ENCODE data around the gene INPP5A.
"Not testable (repeated sequence)": the region's sequence is repeated elsewhere in the genome, so short reads cannot be mapped to it uniquely, and the experiment has no call there.

The INPP5A gene

DNA sequence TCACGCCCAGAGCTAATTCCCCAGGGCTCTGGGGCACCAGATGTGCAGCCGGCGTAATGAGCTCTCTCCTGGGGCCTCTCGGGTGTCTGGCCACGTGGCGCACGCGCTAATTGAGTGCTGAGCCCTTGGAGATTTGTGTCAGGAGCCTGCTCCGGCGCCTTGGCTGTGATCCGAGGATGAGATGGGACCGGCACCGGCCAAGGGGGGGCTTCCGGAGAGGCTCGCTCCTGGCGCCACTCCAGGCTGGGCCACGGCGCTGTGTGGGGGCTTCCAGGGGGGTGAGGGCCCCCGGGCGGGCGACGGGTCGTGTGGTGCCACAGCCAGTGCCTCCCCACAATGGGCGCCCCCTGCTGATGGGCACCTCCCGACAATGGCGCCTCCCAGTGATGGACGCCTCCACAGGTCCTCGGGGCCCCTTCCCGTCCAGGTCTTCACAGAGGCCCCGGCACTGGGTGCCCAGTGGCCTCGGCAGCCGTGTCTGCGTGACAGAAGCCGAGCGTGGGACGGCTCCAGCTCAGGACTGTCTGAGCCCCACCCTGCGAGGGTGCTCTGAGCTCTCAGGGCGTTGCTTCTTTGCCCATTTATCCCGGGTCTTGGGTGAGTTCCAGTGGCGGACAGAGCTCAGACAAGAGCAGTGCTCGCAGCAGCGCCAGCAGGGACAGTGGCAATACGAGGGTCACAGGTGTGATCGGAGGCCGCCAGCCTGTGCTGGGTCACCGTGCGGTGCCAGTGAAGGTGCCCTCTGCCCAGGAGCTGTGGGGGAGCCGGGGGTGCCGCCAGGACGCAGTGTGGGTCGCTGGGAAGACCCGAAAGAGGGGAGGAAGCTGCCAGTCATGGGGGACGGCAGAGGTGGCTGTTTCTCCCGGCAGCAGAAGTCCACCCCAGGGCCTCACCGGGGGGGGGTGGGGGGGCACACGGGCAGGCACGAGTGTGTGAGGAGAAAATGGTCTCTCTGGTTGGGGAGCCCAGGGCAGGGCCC, 256.6 kb downstream of the INPP5A start:
- peak; percentile 76 for DNase-seq

GRCh38 chr10:132796846-132797245, 259.3 kb downstream of the INPP5A start:
- no peak for DNase-seq

GRCh38 chr10:132797986-132798385, 260.4 kb downstream of the INPP5A start:
- DNase-seq: not testable (repeated sequence)

GRCh38 chr10:132798403-132798802, 260.8 kb downstream of the INPP5A start:
- no peak for DNase-seq

DNA sequence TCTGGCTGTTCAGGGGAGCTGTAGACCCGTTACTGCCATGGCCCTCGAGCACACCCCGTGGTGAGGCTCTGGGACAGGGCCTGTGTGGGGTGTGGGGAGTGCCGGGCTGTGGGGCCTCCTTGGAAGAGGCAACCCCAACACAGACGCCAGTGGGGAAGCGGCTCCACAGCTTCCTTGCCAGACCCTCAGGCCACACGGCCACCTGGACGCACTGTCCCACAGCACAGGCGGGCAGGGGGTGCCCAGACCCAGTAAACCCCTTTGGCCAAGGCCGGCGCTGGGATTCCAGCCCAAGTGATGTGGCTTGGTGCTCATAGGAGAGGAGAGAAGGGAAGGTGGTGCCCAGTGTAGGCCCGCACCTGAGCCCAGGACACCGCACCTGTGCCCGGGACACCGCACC, 261.3 kb downstream of the INPP5A start:
- no peak for DNase-seq

GRCh38 chr10:132799865-132800264, 262.3 kb downstream of the INPP5A start:
- no peak for DNase-seq

DNA sequence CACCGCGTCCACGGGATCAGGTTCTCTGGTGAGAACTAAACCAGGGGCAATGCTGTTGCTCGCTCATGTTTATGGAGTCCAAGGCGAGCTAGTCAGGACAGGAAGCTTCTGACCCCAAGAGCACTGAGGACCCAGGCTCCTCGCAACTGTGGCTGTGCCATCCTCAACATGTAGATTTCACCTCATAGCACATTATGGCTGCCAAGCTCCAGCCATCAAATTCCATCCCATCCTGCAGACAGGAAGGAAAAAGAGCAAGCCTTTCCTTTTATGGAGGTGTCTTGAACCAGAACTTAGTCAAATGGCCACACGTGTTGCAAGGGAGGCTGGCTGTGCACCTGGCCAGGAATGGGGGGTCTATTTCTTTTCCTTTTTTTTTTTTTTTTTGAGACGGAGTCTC, 264.5 kb downstream of the INPP5A start:
- DNase-seq: no peak

DNA sequence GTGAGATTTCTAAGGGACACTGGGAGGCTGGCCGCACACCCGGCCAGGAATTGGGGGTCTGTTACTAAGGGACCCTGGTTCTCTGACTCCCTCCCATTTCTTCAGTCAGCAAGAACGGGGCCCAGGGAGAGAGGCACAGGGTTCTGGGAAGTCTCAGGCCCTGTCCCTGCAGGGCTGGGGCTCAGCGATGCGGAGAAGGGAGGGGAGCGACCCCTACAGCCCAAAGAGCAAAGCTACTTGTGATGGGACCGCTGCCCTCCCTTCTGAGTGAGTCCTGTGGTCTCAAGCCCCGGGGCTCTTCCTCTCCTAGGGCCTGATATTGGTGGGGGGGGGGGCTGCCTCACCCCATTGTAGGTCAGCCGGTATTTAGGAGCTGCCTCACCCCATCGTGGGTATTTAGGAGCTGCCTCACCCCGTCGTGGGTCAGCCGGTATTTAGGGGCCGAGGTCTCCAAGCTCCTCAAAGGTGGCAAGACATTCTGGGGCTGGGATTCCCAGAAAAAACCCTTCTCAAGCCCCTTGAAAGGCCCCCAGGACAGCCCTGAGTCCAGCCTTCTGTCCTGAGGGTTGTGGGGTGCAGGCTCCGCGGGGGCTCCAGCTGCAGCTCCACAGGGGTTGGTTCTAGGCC, 265.2 kb downstream of the INPP5A start:
- DNase-seq: no peak

GRCh38 chr10:132803416-132804210, 266.0 kb downstream of the INPP5A start:
- DNase-seq: no peak

GRCh38 chr10:132804287-132804686, 266.7 kb downstream of the INPP5A start:
- no peak for DNase-seq

DNA sequence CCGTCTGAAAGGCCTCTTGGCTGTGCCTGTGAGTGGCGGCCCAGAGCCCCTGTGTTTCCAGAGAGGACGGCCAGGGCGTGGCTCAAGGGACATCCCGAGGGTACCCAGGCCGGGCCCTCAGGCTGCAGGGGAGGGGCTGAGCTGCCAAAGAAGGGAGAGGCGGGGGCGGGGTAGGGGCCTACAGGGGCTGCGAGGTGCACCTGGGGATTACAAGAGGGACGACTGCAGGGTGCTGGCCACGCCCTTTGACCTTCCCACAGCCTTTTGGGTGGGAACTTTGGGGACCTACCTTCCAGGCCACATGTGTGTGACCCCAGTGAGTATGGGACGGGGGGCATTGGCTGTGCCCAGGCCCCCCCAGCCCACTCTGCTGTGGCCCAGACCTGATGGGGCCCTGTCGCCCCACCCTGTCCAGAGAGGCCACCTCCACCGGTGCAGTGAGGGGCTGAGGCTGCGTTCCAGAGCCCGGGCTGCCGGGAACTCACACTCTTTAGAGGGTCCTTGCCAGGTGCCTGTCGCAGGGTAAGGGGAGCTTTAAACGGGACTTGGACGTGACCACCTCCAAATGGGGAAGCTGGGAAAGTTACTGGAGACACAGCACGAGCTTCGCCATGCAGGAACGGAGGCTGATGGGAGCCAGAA, 267.3 kb downstream of the INPP5A start:
- DNase-seq: no peak

- no peak for DNase-seq
Observed at GRCh38 chr10:132805599-132805998, 268.0 kb downstream of the INPP5A start.

GRCh38 chr10:132806110-132806509, 268.5 kb downstream of the INPP5A start:
- no peak for DNase-seq

DNA sequence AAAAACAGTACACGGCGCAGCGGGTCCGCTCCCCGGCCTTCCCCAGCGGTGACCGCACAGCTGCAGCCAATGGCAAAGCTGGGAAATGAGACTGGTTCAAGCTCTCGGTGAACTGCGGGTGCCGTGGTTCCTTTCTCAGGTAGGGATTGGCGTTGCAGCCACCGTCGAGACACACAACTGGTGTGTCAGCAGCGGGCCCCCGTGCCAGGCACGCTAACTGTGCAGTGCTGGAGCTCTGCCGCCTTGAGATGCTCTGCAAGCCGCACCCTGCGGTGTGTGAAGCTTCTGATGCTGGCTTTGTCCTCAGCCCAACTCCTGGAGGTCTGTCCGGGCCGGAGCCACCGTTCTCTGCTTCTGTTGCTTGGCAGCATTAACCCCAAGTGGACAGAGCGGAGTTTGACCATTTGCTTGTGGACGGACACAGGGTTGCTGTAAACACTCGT, 269.0 kb downstream of the INPP5A start:
- no peak for DNase-seq

- no peak for DNase-seq
Observed at GRCh38 chr10:132807621-132808049, 270.0 kb downstream of the INPP5A start.

DNA sequence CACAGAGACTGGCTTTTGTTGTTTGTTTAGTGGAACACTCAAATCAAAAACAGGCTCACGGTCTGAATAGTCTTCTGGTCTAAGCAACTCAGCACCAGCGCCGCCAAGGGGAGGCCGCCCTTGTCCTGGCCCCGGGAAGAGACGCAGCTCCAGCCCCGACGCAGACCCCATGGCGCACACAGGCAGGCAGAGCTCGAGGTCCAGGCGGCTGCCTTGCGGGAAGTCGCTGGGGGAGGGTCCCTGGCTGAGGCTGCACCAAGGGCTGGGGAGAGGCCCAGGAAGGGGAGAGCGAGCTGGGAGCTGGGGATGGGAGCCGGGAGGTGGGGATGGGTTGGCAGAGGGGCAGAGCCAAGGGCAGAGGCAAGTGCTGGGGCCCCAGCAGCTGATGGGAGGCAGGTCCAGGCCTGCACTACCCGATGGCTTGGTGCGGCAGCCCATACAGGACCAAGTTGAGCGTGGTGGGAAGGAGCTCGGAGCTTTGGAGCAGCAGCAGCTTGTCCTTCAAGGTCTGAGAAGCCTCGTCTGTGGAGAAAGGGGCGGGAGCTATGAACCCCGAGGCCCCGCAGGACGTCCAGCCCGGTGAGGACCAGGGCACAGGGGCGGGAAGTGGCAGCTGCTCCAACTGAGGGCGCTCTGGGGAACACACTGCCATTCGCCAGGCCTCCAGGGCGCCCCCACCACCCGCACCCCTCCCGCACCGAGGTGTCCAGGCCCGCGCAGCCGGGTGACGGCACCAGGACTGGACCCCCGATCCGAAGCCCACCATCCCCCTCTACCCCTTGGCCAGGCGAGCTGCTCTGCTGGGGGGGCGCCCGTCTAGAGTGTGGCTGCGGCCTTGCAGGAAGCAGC, 271.0 kb downstream of the INPP5A start:
- DNase-seq: no peak

DNA sequence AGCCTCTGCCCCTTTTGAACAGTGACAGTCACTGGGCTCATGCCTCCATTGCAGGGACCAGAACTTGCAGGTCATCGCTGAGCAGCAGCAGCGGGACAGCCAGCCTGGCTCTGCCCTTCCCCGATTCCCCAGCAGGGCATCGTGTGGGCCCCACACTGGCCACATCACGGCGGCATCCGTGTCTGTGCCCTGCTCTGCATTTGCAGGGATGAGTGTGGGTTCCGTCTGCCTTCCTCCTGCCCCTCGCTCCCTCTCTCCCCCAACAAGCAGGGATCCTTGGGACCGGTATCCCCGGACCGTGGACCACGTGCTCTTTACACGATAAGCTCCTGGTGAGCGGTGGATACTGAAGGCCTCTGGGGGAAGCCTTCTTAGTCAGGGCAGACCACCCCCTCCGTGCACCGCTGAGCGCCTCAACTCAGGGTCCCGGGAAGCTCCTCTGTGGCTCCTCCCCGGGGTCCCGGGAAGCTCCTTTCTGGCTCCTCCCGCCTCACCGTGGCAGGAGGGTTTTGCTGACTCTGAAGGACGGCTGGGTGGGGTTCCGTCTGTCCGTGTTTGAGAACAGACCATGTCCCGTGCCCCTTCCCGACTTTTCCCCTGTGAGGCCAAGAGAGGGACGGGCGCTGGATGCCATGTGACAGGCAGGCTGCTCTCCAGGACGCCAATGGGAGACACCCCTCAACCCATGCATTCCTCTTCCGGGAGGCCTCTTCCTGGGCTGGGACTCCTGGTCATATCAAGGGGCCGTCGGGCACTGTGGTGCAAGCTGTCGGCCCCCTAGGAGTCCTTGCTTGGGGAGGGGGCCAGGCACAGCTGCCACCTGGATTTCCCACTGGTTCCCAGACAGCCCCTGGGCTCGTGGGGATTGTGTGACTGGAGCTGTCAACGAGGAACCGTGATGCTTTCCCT, 271.9 kb downstream of the INPP5A start:
- DNase-seq: no peak

- no peak for DNase-seq
Observed at GRCh38 chr10:132810141-132810806, 272.7 kb downstream of the INPP5A start.

- DNase-seq: no peak
Observed at GRCh38 chr10:132810807-132811700, 273.5 kb downstream of the INPP5A start.
